Peyer's patch (tissue), 4 donors: ENCODE measurements around the gene BRSK1. TPM values are rescaled to one million over a fixed set of nuclear protein-coding genes. Genes with fewer than 3 reads are reported as not detected.
"Not testable (repeated sequence)": the region's sequence is repeated elsewhere in the genome, so short reads cannot be mapped to it uniquely, and the experiment has no call there.

Experiments used
- DNase-seq, 3 donors: peaks; one replicate each; pipeline ENCODE4 v3.0.0-alpha.2; 2017 to 2019
- H3K27ac ChIP-seq, 4 donors: fragments of 200-600 bp; sonication (generic); one replicate each; pipeline ENCODE4 v1.5.1; 2016 to 2019
- H3K27me3 ChIP-seq, 2 donors: fragments of 200-600 bp; sonication (generic); one replicate each; pipeline ENCODE4 v1.5.1; 2019
- H3K36me3 ChIP-seq, 3 donors: fragments of 200-600 bp; sonication (generic); one replicate each; pipeline ENCODE4 v1.5.1; 2016 to 2019
- H3K4me1 ChIP-seq, 4 donors: fragments of 200-600 bp; sonication (generic); one replicate each; pipeline ENCODE4 v1.5.1; 2016 to 2019
- H3K4me3 ChIP-seq, 4 donors: fragments of 200-600 bp; sonication (generic); 1 replicate in 3 of 4; 2 replicates in 1 of 4; pipeline ENCODE4 v1.5.1; 2016 to 2019; ENCODE audit warnings: mild to moderate bottlenecking in 1 of 4
- H3K9me3 ChIP-seq, 4 donors: fragments of 200-600 bp; sonication (generic); one replicate each; pipeline ENCODE4 v1.5.1; 2016 to 2019; ENCODE audit warnings: mild to moderate bottlenecking in 1 of 4
- POLR2A ChIP-seq, 2 donors: fragments of 450-650 bp; IDR thresholded peaks; one replicate each; pipeline ENCODE4 v1.5.1; 2017; ENCODE audit warnings: antibody characterized with exemption in 2 of 2, mild to moderate bottlenecking in 2 of 2, moderate library complexity in 2 of 2
- total RNA-seq, 4 donors: library from RNA; depleted of rRNA; stranded (reverse); fragments of >200 nt; gene quantifications; one replicate each; pipeline ENCODE4 v1.1.0, GENCODE V29; 2016
- TF ChIP-seq, protein P1 (sequence below), 6 experiments: fragments of 450-650 bp in 4 of 6; fragments of 200-600 bp in 2 of 6; sonication (generic) in 1 of 6; IDR thresholded peaks; one replicate each; pipeline ENCODE4 v1.5.1; 2017 to 2019; ENCODE audit warnings: antibody characterized with exemption in 6 of 6, mild to moderate bottlenecking in 3 of 6, moderate library complexity in 1 of 6

Gene BRSK1
- total RNA-seq, 4 donors from 2014 or later = 0.35 to 6.6 (median 3.0) TPM

GRCh38 chr19:55322204-55322885 is 38.5 kb downstream of the BRSK1 start:
- H3K4me3 ChIP-seq = peak overlapping the region in 3 of 4 donors; percentile 9 to 61 (median 46)
- H3K36me3 ChIP-seq = peaks cover 0 to 18% (median 0%) of the 10 kb centered on the region in 3 donors
- TF ChIP-seq, protein P1, sequence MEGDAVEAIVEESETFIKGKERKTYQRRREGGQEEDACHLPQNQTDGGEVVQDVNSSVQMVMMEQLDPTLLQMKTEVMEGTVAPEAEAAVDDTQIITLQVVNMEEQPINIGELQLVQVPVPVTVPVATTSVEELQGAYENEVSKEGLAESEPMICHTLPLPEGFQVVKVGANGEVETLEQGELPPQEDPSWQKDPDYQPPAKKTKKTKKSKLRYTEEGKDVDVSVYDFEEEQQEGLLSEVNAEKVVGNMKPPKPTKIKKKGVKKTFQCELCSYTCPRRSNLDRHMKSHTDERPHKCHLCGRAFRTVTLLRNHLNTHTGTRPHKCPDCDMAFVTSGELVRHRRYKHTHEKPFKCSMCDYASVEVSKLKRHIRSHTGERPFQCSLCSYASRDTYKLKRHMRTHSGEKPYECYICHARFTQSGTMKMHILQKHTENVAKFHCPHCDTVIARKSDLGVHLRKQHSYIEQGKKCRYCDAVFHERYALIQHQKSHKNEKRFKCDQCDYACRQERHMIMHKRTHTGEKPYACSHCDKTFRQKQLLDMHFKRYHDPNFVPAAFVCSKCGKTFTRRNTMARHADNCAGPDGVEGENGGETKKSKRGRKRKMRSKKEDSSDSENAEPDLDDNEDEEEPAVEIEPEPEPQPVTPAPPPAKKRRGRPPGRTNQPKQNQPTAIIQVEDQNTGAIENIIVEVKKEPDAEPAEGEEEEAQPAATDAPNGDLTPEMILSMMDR (IDR thresholded peaks at IDR 0.05) = no peak
- TF ChIP-seq POLR2A (IDR thresholded peaks at IDR 0.05) = peak; percentile 72 to 80
- no peaks in the 10 kb centered on the region for H3K27me3 ChIP-seq
- H3K9me3 ChIP-seq = no peaks in the 10 kb centered on the region
- H3K4me1 ChIP-seq = peaks cover 0 to 15% (median 0%) of the 10 kb centered on the region in 4 donors
- DNase-seq = peak in 2 of 3 donors; percentile 83 to 85
- peak overlapping the region in 3 of 4 donors; percentile 79 to 93 (median 88) for H3K27ac ChIP-seq

GRCh38 chr19:55324662-55325061 is 40.9 kb downstream of the BRSK1 start:
- Histone ChIP-seq H3K9me3 (no peaks in the 10 kb centered on the region), H3K4me1 (peaks cover 0 to 20% (median 0%) of the 10 kb centered on the region in 4 donors), H3K36me3 (peaks cover 0 to 7% (median 0%) of the 10 kb centered on the region in 3 donors), H3K4me3 (peak overlapping the region in 1 of 4 donors; percentile 7), H3K27me3 (no peaks in the 10 kb centered on the region), H3K27ac (peak overlapping the region in 1 of 4 donors; percentile 30)
- DNase-seq = no peak
- TF ChIP-seq, protein P1 (IDR thresholded peaks at IDR 0.05) = no peak
- no peak for TF ChIP-seq POLR2A (IDR thresholded peaks at IDR 0.05)

- Histone ChIP-seq H3K9me3 (no peaks in the 10 kb centered on the region), H3K4me3 (peak within 1 kb of the TSS in 1 of 4 donors; percentile 7), H3K4me1 (peaks cover 0 to 19% (median 0%) of the 10 kb centered on the region in 4 donors), H3K27ac (peak within 1 kb of the TSS in 2 of 4 donors; percentile 8 to 30), H3K36me3 (peaks cover 0 to 2% (median 0%) of the 10 kb centered on the region in 3 donors), H3K27me3 (no peaks in the 10 kb centered on the region)
- TF ChIP-seq POLR2A (IDR thresholded peaks at IDR 0.05) = no peak
- TF ChIP-seq, protein P1 (IDR thresholded peaks at IDR 0.05) = no peak
- DNase-seq = no peak
These were observed 41.4 kb downstream of the BRSK1 start, which contains the start of gene TMEM150B for GRCh38 chr19:55325172-55325571. Gene TMEM150B (minus strand): TSS chr19:55325341. CDS start chr19:55321036, 4,305 bp downstream.

GRCh38 chr19:55328774-55329318 is 45.0 kb downstream of the BRSK1 start:
- not testable (repeated sequence) for H3K27me3 ChIP-seq, H3K27ac ChIP-seq, H3K9me3 ChIP-seq, H3K4me3 ChIP-seq, H3K36me3 ChIP-seq, H3K4me1 ChIP-seq, DNase-seq

- peaks cover 0 to 11% (median 0%) of the 10 kb centered on the region in 4 donors for H3K4me1 ChIP-seq
- not testable (repeated sequence) for H3K4me3 ChIP-seq, H3K27me3 ChIP-seq, H3K9me3 ChIP-seq, H3K27ac ChIP-seq, H3K36me3 ChIP-seq, DNase-seq
These were observed 46.0 kb downstream of the BRSK1 start for GRCh38 chr19:55329791-55330190.

DNA sequence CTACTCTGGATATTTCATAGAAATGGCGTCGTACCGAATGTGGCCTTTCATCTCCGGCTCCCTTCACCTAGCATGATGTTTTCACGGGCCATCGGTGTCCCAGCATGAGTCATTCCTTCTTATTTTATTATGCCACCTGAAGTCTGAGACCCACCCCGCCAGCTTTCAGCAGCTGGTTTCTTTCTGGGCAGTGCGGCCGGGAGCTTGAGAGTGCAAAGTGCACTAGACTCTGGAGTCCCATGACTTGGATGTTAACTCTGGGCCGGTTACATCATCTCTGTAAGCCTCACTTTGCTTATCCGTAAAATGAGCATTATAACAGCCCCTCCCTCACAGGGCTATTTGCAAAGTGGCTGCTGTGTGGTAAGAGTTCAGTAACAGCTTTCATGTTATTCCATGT is 50.1 kb downstream of the BRSK1 start:
- Histone ChIP-seq H3K4me1 (peaks cover 0 to 5% (median 2%) of the 10 kb centered on the region in 4 donors), H3K27ac (peak overlapping the region in 2 of 4 donors; percentile 79 to 92), H3K4me3 (peak overlapping the region in 1 of 4 donors; percentile 18), H3K27me3 (no peaks in the 10 kb centered on the region), H3K9me3 (no peaks in the 10 kb centered on the region), H3K36me3 (no peaks in the 10 kb centered on the region)
- DNase-seq = peak in 2 of 3 donors; percentile 86 to 93
- peak in 1 of 2 donors; percentile 19 for TF ChIP-seq POLR2A (IDR thresholded peaks at IDR 0.05)
- TF ChIP-seq, protein P1 (IDR thresholded peaks at IDR 0.05) = no peak
